Dedifferentiated amniotic fluid mesenchymal stem cell (primary cell): ENCODE measurements around the gene GALE.

Source experiments
- DNase-seq: peaks from one replicate; pipeline ENCODE4 v3.0.0-alpha.2; 2016; ENCODE audit errors: extremely low spot score

GALE gene

DNA sequence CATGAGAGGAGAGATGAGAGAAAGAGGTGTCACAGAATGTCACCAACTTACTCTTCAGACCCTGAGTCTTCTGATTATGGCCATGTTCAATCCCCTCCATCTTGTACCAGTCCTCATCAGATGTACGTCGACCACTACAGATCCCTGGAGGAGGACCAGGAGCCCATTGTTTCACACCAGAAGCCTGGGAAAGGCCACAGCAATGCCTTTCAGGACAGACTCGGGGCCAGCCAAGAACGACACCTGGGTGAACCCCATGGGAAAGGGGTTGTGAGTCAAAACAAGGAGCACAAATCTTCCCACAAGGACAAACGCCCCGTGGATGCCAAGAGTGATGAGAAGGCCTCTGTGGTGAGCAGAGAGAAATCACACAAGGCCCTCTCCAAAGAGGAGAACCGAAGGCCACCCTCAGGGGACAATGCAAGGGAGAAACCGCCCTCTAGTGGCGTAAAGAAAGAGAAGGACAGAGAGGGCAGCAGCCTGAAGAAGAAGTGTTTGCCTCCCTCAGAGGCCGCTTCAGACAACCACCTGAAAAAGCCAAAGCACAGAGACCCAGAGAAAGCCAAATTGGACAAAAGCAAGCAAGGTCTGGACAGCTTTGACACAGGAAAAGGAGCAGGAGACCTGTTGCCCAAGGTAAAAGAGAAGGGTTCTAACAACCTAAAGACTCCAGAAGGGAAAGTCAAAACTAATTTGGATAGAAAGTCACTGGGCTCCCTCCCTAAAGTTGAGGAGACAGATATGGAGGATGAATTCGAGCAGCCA is 49.3 kb downstream of the GALE start:
- no peak for DNase-seq

GRCh38 chr1:23748016-23748415 is 52.5 kb downstream of the GALE start:
- DNase-seq: no peak
